NCI-H2171 treated with DMSO at 0.1 percent for 48 hours (cell line): ENCODE data around the gene AGTR1.
A peak's percentile ranks its signal among the peaks of the same experiment; 100 is the strongest.
"Not testable (repeated sequence)": the region's sequence is repeated elsewhere in the genome, so short reads cannot be mapped to it uniquely, and the experiment has no call there.

Experiments used
- DNase-seq: peaks from one replicate; lab custom pipeline; 2025; lab: John Stamatoyannopoulos, UW

The AGTR1 gene

GRCh38 chr3:148718982-148719862 is 21.5 kb downstream of the AGTR1 start:
- no peak for DNase-seq

GRCh38 chr3:148720873-148721272 is 23.2 kb downstream of the AGTR1 start:
- DNase-seq, result no peak

GRCh38 chr3:148723631-148724030 is 25.9 kb downstream of the AGTR1 start:
- no peak for DNase-seq

- peak; percentile 5 for DNase-seq
These were observed 29.5 kb downstream of the AGTR1 start for GRCh38 chr3:148727231-148727630.

- no peak for DNase-seq
These were observed 31.1 kb downstream of the AGTR1 start for GRCh38 chr3:148728753-148729152.

GRCh38 chr3:148729476-148730055 is 31.9 kb downstream of the AGTR1 start:
- no peak for DNase-seq

- DNase-seq, result no peak
These were observed 33.0 kb downstream of the AGTR1 start for GRCh38 chr3:148730676-148731075.

GRCh38 chr3:148735597-148735996 is 37.9 kb downstream of the AGTR1 start:
- DNase-seq, result no peak

- DNase-seq, result no peak
These were observed 38.4 kb downstream of the AGTR1 start for GRCh38 chr3:148736086-148736485.

GRCh38 chr3:148737104-148737530 is 39.4 kb downstream of the AGTR1 start:
- no peak for DNase-seq

- DNase-seq, result no peak
These were observed 42.0 kb downstream of the AGTR1 start for GRCh38 chr3:148739720-148740119.

- no peak for DNase-seq
These were observed 42.6 kb downstream of the AGTR1 start for GRCh38 chr3:148740291-148740690.

GRCh38 chr3:148741219-148741618 is 43.5 kb downstream of the AGTR1 start:
- no peak for DNase-seq

GRCh38 chr3:148742118-148742517 is 44.4 kb downstream of the AGTR1 start:
- DNase-seq, result no peak

GRCh38 chr3:148746053-148746452 is 48.4 kb downstream of the AGTR1 start:
- no peak for DNase-seq

- no peak for DNase-seq
These were observed 50.6 kb downstream of the AGTR1 start for GRCh38 chr3:148748283-148748682.

- DNase-seq, result no peak
These were observed 52.6 kb downstream of the AGTR1 start for GRCh38 chr3:148750296-148750695.

- no peak for DNase-seq
These were observed 53.8 kb downstream of the AGTR1 start for GRCh38 chr3:148751461-148751860.

GRCh38 chr3:148753385-148753784 is 55.7 kb downstream of the AGTR1 start:
- not testable (repeated sequence) for DNase-seq

- no peak for DNase-seq
These were observed 57.9 kb downstream of the AGTR1 start for GRCh38 chr3:148755570-148755969.

- DNase-seq, result no peak
These were observed 58.6 kb downstream of the AGTR1 start for GRCh38 chr3:148756311-148756710.

- DNase-seq, result no peak
These were observed 59.8 kb downstream of the AGTR1 start for GRCh38 chr3:148757238-148758215.
